ENCODE data around the gene TMC6. TPM values are rescaled to one million over a fixed set of nuclear protein-coding genes. Genes with fewer than 3 reads are reported as not detected.

Gene TMC6
- total and polyA plus RNA-seq, 7 experiments from 2014 or later, result 165 to 808 (median 701) TPM

- POLR2A ChIA-PET, result interaction anchor here (1.1 to 27.3 kb wide), 9 partner anchors 3 to 175 kb away, joined by 3 to 898 read pairs (median 8); partner anchors contain the start of genes C17orf99, TMC6, TMC8 and TNRC6C
- Mint-ChIP-seq H3K4me3 (peak overlapping the region; percentile 81 to 99 (median 92)), H3K27me3 (peaks cover 0 to 3% (median 0%) of the 10 kb centered on the region in 5 donors), H3K4me1 (peaks cover 51 to 69% (median 62%) of the 10 kb centered on the region in 7 donors), H3K27ac (peak overlapping the region; percentile 68 to 95 (median 87)), H3K36me3 (peaks cover 8 to 54% (median 34%) of the 10 kb centered on the region in 5 donors), H3K9me3 (peaks cover 0 to 9% (median 0%) of the 10 kb centered on the region in 11 donors)
- Histone ChIP-seq H3K36me3 (ENCODE audit: control insufficient read depth in 2 of 3, insufficient read depth in 3 of 3, low read length in 3 of 3) (peaks cover 26 to 75% (median 40%) of the 10 kb centered on the region in 3 experiments), H3K4me3 (ENCODE audit: low read length) (peak overlapping the region; percentile 95), H3K9me3 (ENCODE audit: control insufficient read depth in 2 of 3, low read length in 3 of 3) (no peaks in the 10 kb centered on the region), H3K27ac (ENCODE audit: low read depth, low read length) (peak overlapping the region; percentile 77), H3K4me1 (ENCODE audit: control insufficient read depth in 2 of 2, insufficient read depth in 2 of 2, low read length in 2 of 2) (peaks cover 58 to 63% of the 10 kb centered on the region in 2 donors), H3K27me3 (ENCODE audit: control insufficient read depth in 2 of 2, insufficient read depth in 2 of 2, low read length in 2 of 2) (no peaks in the 10 kb centered on the region)
- peak in 2 of 9 donors; percentile 24 to 27 for DNase-seq
- no peak for ATAC-seq
- CTCF ChIA-PET, result interaction anchor here (0.6 to 6.3 kb wide), 6 partner anchors 7 to 203 kb away, joined by 4 to 59 read pairs (median 22); partner anchors contain the start of gene TMC6
- intact Hi-C loops (cut with micrococcal nuclease), result loop anchor here (5.0 kb wide), 6 partner anchors 34 to 1396 kb away; partner anchors contain the start of genes MFSD11 (in 2 of the 2), SRSF2 (in 2 of the 2) and SYNGR2 (in 1 of the 2)
Observed at GRCh38 chr17:78133179-78133951, 4.8 kb upstream of the TMC6 start.

- DNase-seq (peak in 1 of 9 donors; percentile 9), ATAC-seq (no peak)
- H3K36me3 Mint-ChIP-seq, result peaks cover 8 to 54% (median 34%) of the 10 kb centered on the region in 5 donors
- peak overlapping the region; percentile 68 to 95 (median 84) for H3K27ac Mint-ChIP-seq
- H3K27me3 ChIP-seq (ENCODE audit: control insufficient read depth in 2 of 2, insufficient read depth in 2 of 2, low read length in 2 of 2), result no peaks in the 10 kb centered on the region
- H3K4me1 Mint-ChIP-seq, result peaks cover 47 to 64% (median 57%) of the 10 kb centered on the region in 7 donors
- H3K9me3 Mint-ChIP-seq, result peaks cover 0 to 9% (median 0%) of the 10 kb centered on the region in 11 donors
- ChIA-PET POLR2A (interaction anchor here (1.5 to 27.3 kb wide), 5 partner anchors 3 to 174 kb away, joined by 3 to 898 read pairs (median 463); partner anchors contain the start of genes C17orf99, TMC6, TMC8 and TNRC6C), CTCF (interaction anchor here (0.6 to 6.3 kb wide), 4 partner anchors 7 to 178 kb away, joined by 3 to 59 read pairs (median 46); partner anchors contain the start of gene TMC6)
- H3K4me3 ChIP-seq (ENCODE audit: low read length), result peak overlapping the region; percentile 95
- peaks cover 55 to 57% of the 10 kb centered on the region in 2 donors for H3K4me1 ChIP-seq (ENCODE audit: control insufficient read depth in 2 of 2, insufficient read depth in 2 of 2, low read length in 2 of 2)
- peaks cover 26 to 75% (median 40%) of the 10 kb centered on the region in 3 experiments for H3K36me3 ChIP-seq (ENCODE audit: control insufficient read depth in 2 of 3, insufficient read depth in 3 of 3, low read length in 3 of 3)
- H3K27ac ChIP-seq (ENCODE audit: low read depth, low read length), result peak overlapping the region; percentile 77
- H3K9me3 ChIP-seq (ENCODE audit: control insufficient read depth in 2 of 3, low read length in 3 of 3), result no peaks in the 10 kb centered on the region
- intact Hi-C loops (cut with micrococcal nuclease), result loop anchor here (5.0 kb wide), 6 partner anchors 35 to 1395 kb away; partner anchors contain the start of genes MFSD11 (in 2 of the 2), SRSF2 (in 2 of the 2) and SYNGR2 (in 1 of the 2)
- peaks cover 0 to 3% (median 0%) of the 10 kb centered on the region in 5 donors for H3K27me3 Mint-ChIP-seq
- peak overlapping the region; percentile 81 to 99 (median 92) for H3K4me3 Mint-ChIP-seq
Observed at GRCh38 chr17:78132767-78133178, 4.2 kb upstream of the TMC6 start.

GRCh38 chr17:78132084-78132676 lies 3.6 kb upstream of the TMC6 start:
- POLR2A ChIA-PET, result interaction anchor here (25.2 to 27.3 kb wide), 3 partner anchors 2 to 21 kb away, joined by 463 to 898 read pairs (median 898); partner anchors contain the start of genes C17orf99, TMC6 and TMC8
- H3K27ac Mint-ChIP-seq, result peak overlapping the region; percentile 68 to 95 (median 84)
- Histone ChIP-seq H3K27me3 (ENCODE audit: control insufficient read depth in 2 of 2, insufficient read depth in 2 of 2, low read length in 2 of 2) (no peaks in the 10 kb centered on the region), H3K9me3 (ENCODE audit: control insufficient read depth in 2 of 3, low read length in 3 of 3) (no peaks in the 10 kb centered on the region), H3K27ac (ENCODE audit: low read depth, low read length) (peak overlapping the region; percentile 77), H3K36me3 (ENCODE audit: control insufficient read depth in 2 of 3, insufficient read depth in 3 of 3, low read length in 3 of 3) (peaks cover 26 to 75% (median 40%) of the 10 kb centered on the region in 3 experiments), H3K4me3 (ENCODE audit: low read length) (peak overlapping the region; percentile 95), H3K4me1 (ENCODE audit: control insufficient read depth in 2 of 2, insufficient read depth in 2 of 2, low read length in 2 of 2) (peaks cover 49 to 51% of the 10 kb centered on the region in 2 donors)
- peaks cover 8 to 54% (median 34%) of the 10 kb centered on the region in 5 donors for H3K36me3 Mint-ChIP-seq
- ATAC-seq, result no peak
- peak overlapping the region; percentile 81 to 99 (median 92) for H3K4me3 Mint-ChIP-seq
- peaks cover 42 to 60% (median 51%) of the 10 kb centered on the region in 7 donors for H3K4me1 Mint-ChIP-seq
- peak in 8 of 9 donors; percentile 48 to 80 (median 64) for DNase-seq
- peaks cover 0 to 3% (median 0%) of the 10 kb centered on the region in 5 donors for H3K27me3 Mint-ChIP-seq
- CTCF ChIA-PET, result interaction anchor here (0.6 kb wide), 1 partner anchor 178 kb away, joined by 3 read pairs; no protein-coding TSS in a partner anchor
- intact Hi-C loops (cut with micrococcal nuclease), result loop anchor here (5.0 kb wide), 6 partner anchors 35 to 1395 kb away; partner anchors contain the start of genes MFSD11 (in 2 of the 2), SRSF2 (in 2 of the 2) and SYNGR2 (in 1 of the 2)
- peaks cover 0 to 9% (median 0%) of the 10 kb centered on the region in 11 donors for H3K9me3 Mint-ChIP-seq

- H3K36me3 Mint-ChIP-seq, result peaks cover 8 to 52% (median 32%) of the 10 kb centered on the region in 5 donors
- POLR2A ChIA-PET, result interaction anchor here (0.8 to 27.3 kb wide), 13 partner anchors 2 to 688 kb away, joined by 3 to 898 read pairs (median 15); partner anchors contain the start of genes C17orf99, TMC6, TMC8 and TNRC6C
- H3K9me3 Mint-ChIP-seq, result peaks cover 0 to 9% (median 0%) of the 10 kb centered on the region in 11 donors
- H3K27ac Mint-ChIP-seq, result peak overlapping the region; percentile 95 to 99 (median 97)
- Histone ChIP-seq H3K4me1 (ENCODE audit: control insufficient read depth in 2 of 2, insufficient read depth in 2 of 2, low read length in 2 of 2) (peaks cover 48 to 51% of the 10 kb centered on the region in 2 donors), H3K36me3 (ENCODE audit: control insufficient read depth in 2 of 3, insufficient read depth in 3 of 3, low read length in 3 of 3) (peaks cover 21 to 69% (median 39%) of the 10 kb centered on the region in 3 experiments), H3K9me3 (ENCODE audit: control insufficient read depth in 2 of 3, low read length in 3 of 3) (no peaks in the 10 kb centered on the region), H3K27me3 (ENCODE audit: control insufficient read depth in 2 of 2, insufficient read depth in 2 of 2, low read length in 2 of 2) (no peaks in the 10 kb centered on the region), H3K27ac (ENCODE audit: low read depth, low read length) (peak overlapping the region; percentile 77), H3K4me3 (ENCODE audit: low read length) (peak overlapping the region; percentile 95)
- CTCF ChIA-PET, result interaction anchor here (0.9 to 1.5 kb wide), 4 partner anchors 11 to 120 kb away, joined by 3 to 6 read pairs (median 4); no protein-coding TSS in a partner anchor
- peaks cover 0 to 3% (median 0%) of the 10 kb centered on the region in 5 donors for H3K27me3 Mint-ChIP-seq
- peak in 4 of 9 donors; percentile 40 to 70 (median 42) for DNase-seq
- no peak for ATAC-seq
- peaks cover 37 to 58% (median 47%) of the 10 kb centered on the region in 7 donors for H3K4me1 Mint-ChIP-seq
- peak overlapping the region; percentile 89 to 100 (median 99) for H3K4me3 Mint-ChIP-seq
- intact Hi-C loops (cut with micrococcal nuclease), result loop anchor here (5.0 kb wide), 6 partner anchors 36 to 1394 kb away; partner anchors contain the start of genes MFSD11 (in 2 of the 2), SRSF2 (in 2 of the 2) and SYNGR2 (in 1 of the 2)
Observed at GRCh38 chr17:78131172-78132083, 2.9 kb upstream of the TMC6 start.
